Measurements from ENCODE around the gene NHLRC2.

DNA sequence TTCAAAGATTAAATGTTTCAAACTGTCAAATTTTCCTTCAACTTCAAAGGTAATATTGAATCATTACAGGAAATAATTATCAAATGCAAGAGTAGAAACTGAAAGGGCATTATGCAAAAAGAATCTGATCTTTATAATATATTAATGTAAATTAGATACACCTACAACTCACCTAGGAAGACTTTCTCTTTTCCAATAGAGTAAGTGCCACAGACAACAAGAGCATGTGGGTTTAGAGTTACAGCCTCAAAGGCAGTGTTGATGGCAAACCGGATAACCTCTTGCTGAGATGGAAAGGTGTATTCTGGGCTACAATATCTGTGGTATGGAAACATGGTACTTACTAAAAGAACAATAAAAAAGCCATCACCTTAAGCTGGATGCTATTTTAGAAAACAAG, 12.3 kb upstream of the NHLRC2 start:
- TF ChIP-seq RAD21 (conservative IDR thresholded peaks at IDR 0.05), result no peak
- TF ChIP-seq EP300 (conservative IDR thresholded peaks at IDR 0.05; ENCODE audit: poor library complexity, severe bottlenecking), result no peak
- TF ChIP-seq, protein P1, sequence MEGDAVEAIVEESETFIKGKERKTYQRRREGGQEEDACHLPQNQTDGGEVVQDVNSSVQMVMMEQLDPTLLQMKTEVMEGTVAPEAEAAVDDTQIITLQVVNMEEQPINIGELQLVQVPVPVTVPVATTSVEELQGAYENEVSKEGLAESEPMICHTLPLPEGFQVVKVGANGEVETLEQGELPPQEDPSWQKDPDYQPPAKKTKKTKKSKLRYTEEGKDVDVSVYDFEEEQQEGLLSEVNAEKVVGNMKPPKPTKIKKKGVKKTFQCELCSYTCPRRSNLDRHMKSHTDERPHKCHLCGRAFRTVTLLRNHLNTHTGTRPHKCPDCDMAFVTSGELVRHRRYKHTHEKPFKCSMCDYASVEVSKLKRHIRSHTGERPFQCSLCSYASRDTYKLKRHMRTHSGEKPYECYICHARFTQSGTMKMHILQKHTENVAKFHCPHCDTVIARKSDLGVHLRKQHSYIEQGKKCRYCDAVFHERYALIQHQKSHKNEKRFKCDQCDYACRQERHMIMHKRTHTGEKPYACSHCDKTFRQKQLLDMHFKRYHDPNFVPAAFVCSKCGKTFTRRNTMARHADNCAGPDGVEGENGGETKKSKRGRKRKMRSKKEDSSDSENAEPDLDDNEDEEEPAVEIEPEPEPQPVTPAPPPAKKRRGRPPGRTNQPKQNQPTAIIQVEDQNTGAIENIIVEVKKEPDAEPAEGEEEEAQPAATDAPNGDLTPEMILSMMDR (IDR thresholded peaks at IDR 0.05; ENCODE audit: poor library complexity, severe bottlenecking), result no peak
- TF ChIP-seq, protein P2, sequence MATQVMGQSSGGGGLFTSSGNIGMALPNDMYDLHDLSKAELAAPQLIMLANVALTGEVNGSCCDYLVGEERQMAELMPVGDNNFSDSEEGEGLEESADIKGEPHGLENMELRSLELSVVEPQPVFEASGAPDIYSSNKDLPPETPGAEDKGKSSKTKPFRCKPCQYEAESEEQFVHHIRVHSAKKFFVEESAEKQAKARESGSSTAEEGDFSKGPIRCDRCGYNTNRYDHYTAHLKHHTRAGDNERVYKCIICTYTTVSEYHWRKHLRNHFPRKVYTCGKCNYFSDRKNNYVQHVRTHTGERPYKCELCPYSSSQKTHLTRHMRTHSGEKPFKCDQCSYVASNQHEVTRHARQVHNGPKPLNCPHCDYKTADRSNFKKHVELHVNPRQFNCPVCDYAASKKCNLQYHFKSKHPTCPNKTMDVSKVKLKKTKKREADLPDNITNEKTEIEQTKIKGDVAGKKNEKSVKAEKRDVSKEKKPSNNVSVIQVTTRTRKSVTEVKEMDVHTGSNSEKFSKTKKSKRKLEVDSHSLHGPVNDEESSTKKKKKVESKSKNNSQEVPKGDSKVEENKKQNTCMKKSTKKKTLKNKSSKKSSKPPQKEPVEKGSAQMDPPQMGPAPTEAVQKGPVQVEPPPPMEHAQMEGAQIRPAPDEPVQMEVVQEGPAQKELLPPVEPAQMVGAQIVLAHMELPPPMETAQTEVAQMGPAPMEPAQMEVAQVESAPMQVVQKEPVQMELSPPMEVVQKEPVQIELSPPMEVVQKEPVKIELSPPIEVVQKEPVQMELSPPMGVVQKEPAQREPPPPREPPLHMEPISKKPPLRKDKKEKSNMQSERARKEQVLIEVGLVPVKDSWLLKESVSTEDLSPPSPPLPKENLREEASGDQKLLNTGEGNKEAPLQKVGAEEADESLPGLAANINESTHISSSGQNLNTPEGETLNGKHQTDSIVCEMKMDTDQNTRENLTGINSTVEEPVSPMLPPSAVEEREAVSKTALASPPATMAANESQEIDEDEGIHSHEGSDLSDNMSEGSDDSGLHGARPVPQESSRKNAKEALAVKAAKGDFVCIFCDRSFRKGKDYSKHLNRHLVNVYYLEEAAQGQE (IDR thresholded peaks at IDR 0.05; ENCODE audit: borderline replicate concordance), result no peak
- no peak for TF ChIP-seq EZH2 (IDR thresholded peaks at IDR 0.05; ENCODE audit: borderline replicate concordance, insufficient read depth, low read length, poor library complexity, severe bottlenecking)
- TF ChIP-seq SMC3 (conservative IDR thresholded peaks at IDR 0.05; ENCODE audit: poor library complexity), result no peak
- no peak for TF ChIP-seq POLR2AphosphoS5 (IDR thresholded peaks at IDR 0.05)
- TF ChIP-seq MXI1 (conservative IDR thresholded peaks at IDR 0.05; ENCODE audit: poor library complexity, severe bottlenecking), result no peak

All from neural cell (in vitro differentiated cells).